Transverse colon (tissue), 3 donors: ENCODE data around the gene MOCS1.

ENCODE experiments used
- CTCF ChIP-seq, 5 experiments: fragments of 200-600 bp in 3 of 5; fragments of 450-650 bp in 2 of 5; sonication (generic) in 3 of 5; IDR thresholded peaks; 1 replicate in 2 of 5; 2 replicates in 3 of 5; pipeline ENCODE4 v1.5.1; 2016 to 2017; ENCODE audit warnings: antibody characterized with exemption in 5 of 5, inconsistent platforms in 3 of 5, mild to moderate bottlenecking in 2 of 5, moderate library complexity in 1 of 5
- POLR2A ChIP-seq: fragments of 450-650 bp; IDR thresholded peaks from one replicate; pipeline ENCODE4 v1.6.1; 2016; ENCODE audit warnings: antibody characterized with exemption, mild to moderate bottlenecking, moderate library complexity

GRCh38 chr6:39905640-39905975 lies 28.7 kb downstream of the MOCS1 start:
- TF ChIP-seq CTCF (IDR thresholded peaks at IDR 0.05), result no peak
- no peak for TF ChIP-seq POLR2A
